GM12891 (cell line): ENCODE results near the gene MED23.

Experiments used
- DNase-seq: peaks from one replicate; pipeline ENCODE4 v3.0.0; 2011; ENCODE audit warnings: low spot score; ENCODE audit not compliant: insufficient read length
- FAIRE-seq: peaks from 2 replicates; lab custom pipeline; 2011; peaks lifted over from hg19 to GRCh38; lab: Jason Lieb, UNC
- PAX5 ChIP-seq: IDR thresholded peaks from 2 replicates; pipeline ENCODE4 v1.6.1; 2011; ENCODE audit warnings: low read length, moderate library complexity, mild to moderate bottlenecking; ENCODE audit not compliant: insufficient read depth, severe bottlenecking
- POLR2A ChIP-seq: IDR thresholded peaks from 2 replicates; pipeline ENCODE4 v1.6.1; 2011; ENCODE audit warnings: low read depth, low read length, control low read depth
- POLR2AphosphoS5 ChIP-seq: IDR thresholded peaks from 2 replicates; pipeline ENCODE4 v1.6.1; 2011; ENCODE audit warnings: low read depth, low read length, control low read depth
- POU2F2 ChIP-seq: IDR thresholded peaks from 2 replicates; pipeline ENCODE4 v1.6.1; 2011; ENCODE audit warnings: low read depth, mild to moderate bottlenecking, control low read depth, low read length, moderate library complexity
- SPI1 ChIP-seq: IDR thresholded peaks from 2 replicates; pipeline ENCODE4 v1.6.1; 2011; ENCODE audit warnings: low read depth, low read length, control low read depth
- TAF1 ChIP-seq: IDR thresholded peaks from 2 replicates; pipeline ENCODE4 v1.6.1; 2011; ENCODE audit warnings: low read depth, low read length, control low read depth

MED23 gene

DNA sequence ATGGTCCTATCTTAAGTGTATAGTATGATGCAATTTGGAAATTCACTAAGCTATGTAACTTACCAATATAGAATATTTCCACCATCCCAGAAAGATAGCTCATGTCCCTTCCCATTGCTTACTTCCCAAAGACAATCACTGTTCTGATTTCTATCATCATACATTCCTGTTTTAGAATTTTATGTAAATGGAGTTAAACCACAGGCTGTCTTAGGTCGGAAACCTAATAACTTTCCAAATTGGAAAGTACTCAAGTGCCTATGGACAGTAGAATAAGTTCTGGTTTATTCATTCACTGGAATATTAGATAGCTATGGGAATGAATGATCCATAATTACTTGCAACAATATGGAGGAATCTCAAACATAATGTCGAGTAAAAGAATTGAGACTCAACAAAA, 29.2 kb upstream of the MED23 start:
- FAIRE-seq (no peak), DNase-seq (no peak)
- TF ChIP-seq POU2F2 (no peak), TAF1 (no peak), POLR2AphosphoS5 (no peak), PAX5 (no peak), POLR2A (no peak), SPI1 (no peak)

DNA sequence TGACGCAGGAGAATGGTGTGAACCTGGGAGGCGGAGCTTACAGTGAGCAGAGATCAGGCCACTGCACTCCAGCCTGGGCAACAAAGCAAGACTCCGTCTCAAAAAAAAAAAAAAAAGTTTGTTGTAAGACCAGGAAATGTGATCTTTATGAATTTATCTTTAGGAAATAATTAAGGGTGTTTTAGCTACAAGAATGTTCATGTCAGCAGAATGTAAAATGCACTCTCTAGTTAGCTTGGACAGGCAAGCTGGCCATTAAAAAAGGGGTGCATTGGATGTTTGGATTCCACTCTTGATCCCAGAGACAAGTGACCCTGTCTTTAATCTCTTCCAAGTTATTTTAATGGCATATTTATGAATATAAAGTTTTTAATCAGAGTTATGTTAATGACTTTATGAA, 28.6 kb upstream of the MED23 start:
- no peak for TF ChIP-seq TAF1
- no peak for TF ChIP-seq SPI1
- TF ChIP-seq POLR2AphosphoS5, result no peak
- no peak for TF ChIP-seq POU2F2
- TF ChIP-seq PAX5, result no peak
- no peak for TF ChIP-seq POLR2A
- FAIRE-seq, result no peak
- no peak for DNase-seq

DNA sequence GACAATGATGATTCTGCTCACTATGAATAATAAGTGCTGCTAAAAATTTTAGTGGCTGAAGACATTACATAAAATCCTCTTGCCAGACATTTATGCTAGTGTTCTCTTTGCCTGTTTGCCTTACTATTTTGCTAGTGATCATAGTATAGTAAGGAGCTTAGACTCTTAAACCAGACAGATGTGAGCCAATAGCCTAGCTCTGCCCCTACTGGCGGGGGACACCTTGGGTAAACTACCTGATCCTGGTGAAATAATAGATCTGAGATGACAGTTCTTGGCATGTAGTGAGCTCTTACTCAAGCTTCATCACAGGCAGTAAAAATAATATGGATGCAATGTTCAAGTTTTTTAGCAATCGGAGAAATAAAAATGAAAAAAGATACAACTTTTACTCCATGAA, 27.9 kb upstream of the MED23 start:
- DNase-seq, result no peak
- no peak for TF ChIP-seq SPI1
- no peak for TF ChIP-seq TAF1
- no peak for TF ChIP-seq POLR2AphosphoS5
- TF ChIP-seq POU2F2, result no peak
- no peak for TF ChIP-seq PAX5
- no peak for TF ChIP-seq POLR2A
- no peak for FAIRE-seq

DNA sequence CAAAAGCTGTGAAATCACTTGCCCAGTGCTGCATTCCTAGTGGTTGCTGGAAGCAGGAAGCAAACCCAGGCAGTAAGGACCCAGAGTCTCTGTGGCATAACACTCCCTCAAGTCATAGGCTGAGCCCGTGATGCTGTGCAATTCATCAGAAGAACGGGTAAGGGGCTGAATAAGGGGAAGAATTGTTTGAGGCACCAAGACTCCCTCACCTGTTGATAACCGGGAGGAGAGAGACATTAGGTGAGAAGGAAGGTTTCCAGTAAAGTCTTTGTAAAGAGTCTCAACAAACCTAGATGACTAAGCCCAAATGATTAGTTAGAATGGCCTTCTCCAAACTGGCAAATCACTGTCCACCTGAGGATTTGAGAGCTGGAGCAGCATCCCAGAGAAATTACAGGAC, 27.3 kb upstream of the MED23 start:
- no peak for DNase-seq
- no peak for FAIRE-seq
- no peak for TF ChIP-seq PAX5
- TF ChIP-seq TAF1, result no peak
- no peak for TF ChIP-seq POLR2A
- no peak for TF ChIP-seq SPI1
- no peak for TF ChIP-seq POLR2AphosphoS5
- TF ChIP-seq POU2F2, result no peak

DNA sequence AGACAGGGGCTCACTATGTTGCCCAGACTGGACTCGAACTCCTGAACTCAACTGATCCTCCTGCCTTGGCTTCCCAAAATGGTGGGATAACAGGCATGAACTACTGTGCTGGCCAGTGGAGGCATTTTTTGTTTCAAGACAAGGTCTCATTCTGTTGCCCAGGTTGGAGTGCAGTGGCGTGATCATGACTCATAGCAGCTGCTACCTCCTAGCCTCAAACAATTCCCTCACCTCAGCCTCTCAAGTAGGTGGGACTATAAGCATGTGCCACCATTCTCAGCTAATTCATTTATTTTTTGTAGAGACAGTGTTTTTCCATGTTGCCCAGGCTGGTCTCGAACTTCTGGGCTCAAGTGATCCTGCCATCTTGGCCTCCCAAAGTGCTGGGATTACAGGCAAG, 26.3 kb upstream of the MED23 start:
- TF ChIP-seq SPI1 (no peak), TAF1 (no peak), POU2F2 (no peak), PAX5 (no peak), POLR2A (no peak), POLR2AphosphoS5 (no peak)
- no peak for FAIRE-seq
- no peak for DNase-seq

DNA sequence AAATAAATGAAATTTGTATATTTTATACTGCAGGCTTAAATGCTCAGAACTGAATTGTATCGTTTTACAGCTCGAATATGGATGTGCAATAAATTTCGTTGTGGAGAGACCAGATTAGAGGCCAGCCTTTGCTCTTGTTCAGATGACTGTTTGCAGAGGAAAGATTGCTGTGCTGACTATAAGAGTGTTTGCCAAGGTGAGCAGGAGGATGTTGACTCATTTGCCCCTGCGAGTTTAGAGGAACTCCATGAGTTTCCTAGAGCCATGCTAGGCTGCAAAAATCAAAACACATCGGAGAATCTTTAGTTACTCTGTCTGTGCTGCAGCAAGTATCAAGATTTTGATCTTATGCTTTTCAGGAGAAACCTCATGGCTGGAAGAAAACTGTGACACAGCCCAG, 24.4 kb upstream of the MED23 start:
- no peak for FAIRE-seq
- DNase-seq, result no peak
- no peak for TF ChIP-seq TAF1
- no peak for TF ChIP-seq PAX5
- no peak for TF ChIP-seq POLR2AphosphoS5
- TF ChIP-seq POU2F2, result no peak
- TF ChIP-seq SPI1, result no peak
- no peak for TF ChIP-seq POLR2A

DNA sequence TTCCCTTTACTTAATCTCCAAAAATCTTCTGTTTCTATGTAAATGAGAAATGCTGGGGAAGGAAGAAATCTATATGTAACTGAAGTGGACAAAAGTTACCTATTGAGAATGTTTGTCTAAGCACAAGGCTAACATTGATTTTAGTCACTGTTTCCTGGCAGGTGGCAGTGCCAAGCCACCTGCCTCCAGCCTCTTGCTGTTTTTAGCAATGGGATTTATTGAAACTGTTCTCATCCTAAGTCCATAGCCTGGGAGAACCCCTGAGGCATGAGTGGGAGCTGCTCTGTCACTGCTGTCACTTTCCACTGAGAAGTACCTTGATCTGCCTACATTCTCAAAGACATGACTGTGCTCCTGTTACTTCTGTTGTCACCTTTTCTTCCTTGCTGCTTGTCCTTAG, 23.7 kb upstream of the MED23 start:
- TF ChIP-seq POU2F2 (no peak), POLR2AphosphoS5 (no peak), POLR2A (no peak), SPI1 (no peak), TAF1 (no peak), PAX5 (no peak)
- DNase-seq (no peak), FAIRE-seq (no peak)

DNA sequence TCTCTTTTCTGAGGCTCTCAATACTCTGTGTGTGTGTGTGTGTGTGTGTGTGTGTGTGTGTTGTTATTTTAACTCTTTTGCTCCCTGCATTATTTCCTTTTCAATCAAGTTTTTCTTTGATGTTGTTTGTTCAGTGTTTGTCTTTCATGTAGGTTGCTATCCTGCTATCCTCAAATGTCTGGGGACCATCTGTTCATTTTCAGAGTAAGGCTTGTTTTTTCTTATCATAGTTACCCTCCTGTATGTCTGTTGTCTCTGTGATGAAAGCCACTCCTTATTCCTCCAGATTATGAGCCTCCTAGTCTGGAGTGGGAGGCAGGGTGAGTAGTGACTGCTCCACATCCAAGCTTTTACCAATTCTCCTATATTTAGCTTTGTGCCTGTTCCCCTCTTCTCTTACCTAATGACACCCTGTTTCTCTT, 18.2 kb upstream of the MED23 start:
- TF ChIP-seq PAX5 (no peak), POLR2A (no peak), POU2F2 (no peak), TAF1 (no peak), POLR2AphosphoS5 (no peak), SPI1 (no peak)
- DNase-seq (no peak), FAIRE-seq (no peak)

DNA sequence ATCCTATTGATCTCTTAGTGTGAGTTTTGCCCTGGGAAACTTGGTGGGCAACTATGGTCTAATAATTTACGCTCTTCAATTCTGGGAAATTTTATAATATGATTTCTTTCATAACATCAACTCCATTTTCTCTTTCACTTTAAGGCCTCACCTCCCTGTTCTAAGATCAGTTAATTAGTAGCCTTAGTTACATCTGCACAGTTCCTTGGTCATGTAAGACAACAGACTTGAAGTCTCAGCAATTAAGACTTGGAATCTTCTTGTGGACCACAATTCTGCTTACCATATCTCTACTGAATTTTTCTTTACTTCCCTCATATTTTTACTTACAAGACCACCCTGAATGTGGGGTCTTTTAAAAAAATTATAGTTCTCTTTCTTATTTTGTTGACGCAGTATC, 17.8 kb upstream of the MED23 start:
- DNase-seq, result no peak
- FAIRE-seq, result no peak
- TF ChIP-seq POLR2AphosphoS5 (no peak), PAX5 (no peak), TAF1 (no peak), POLR2A (no peak), POU2F2 (no peak), SPI1 (no peak)

DNA sequence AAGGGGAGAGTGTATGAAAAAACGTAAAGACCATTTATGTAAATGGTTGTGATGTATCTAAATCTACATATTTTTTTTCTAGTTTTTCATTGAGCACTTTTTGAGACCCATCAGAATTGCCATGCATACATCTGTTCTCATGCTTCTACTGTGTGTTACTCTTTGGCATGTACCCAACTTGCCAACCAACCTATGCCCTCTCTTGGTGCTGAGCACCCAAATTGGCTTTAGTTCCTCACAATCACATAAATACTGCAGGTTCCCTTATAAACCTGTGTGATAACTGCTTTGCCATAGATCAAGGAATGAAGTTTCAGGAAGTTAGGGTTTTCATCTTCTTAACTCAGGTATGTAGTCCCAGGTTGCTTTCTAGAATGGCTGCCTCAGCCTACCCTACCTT, 16.9 kb upstream of the MED23 start:
- no peak for FAIRE-seq
- TF ChIP-seq SPI1 (no peak), PAX5 (no peak), POU2F2 (no peak), TAF1 (no peak), POLR2AphosphoS5 (no peak), POLR2A (no peak)
- DNase-seq, result no peak

DNA sequence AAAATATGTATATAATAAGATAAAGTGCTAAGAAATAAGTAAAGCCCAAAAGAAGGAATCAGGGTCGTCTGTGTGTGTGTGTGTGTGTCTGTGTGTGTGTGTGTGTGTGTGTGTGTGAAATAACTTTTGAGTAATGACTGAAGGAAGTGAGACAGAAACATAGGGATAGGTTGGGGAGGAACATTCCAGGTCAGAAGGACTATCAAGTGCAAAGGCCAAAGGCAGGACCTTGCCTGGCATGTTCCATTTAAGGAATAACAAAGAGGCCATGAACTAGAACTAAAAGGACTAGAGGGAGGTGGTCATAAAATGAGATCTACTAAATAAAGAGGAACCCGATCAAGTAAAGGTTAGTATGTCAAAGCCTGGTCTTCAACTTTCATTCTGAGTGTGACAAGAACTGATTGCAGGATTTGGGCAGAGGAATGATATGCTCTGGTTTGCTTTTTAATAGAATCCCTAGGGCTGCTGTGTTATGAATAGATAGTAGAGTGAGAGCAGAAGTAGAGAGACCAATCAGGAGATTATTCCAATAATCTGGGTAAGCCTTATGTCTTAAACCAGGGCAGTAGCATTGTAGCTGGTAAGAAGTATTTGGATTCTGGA, 15.9 kb upstream of the MED23 start:
- DNase-seq, result no peak
- FAIRE-seq, result no peak
- TF ChIP-seq POLR2AphosphoS5, result no peak
- no peak for TF ChIP-seq SPI1
- no peak for TF ChIP-seq POU2F2
- no peak for TF ChIP-seq POLR2A
- TF ChIP-seq PAX5, result no peak
- TF ChIP-seq TAF1, result no peak
